ENCODE data around the gene POLD1.
"Not testable (repeated sequence)": the region's sequence is repeated elsewhere in the genome, so short reads cannot be mapped to it uniquely, and the experiment has no call there.

POLD1 gene

DNA sequence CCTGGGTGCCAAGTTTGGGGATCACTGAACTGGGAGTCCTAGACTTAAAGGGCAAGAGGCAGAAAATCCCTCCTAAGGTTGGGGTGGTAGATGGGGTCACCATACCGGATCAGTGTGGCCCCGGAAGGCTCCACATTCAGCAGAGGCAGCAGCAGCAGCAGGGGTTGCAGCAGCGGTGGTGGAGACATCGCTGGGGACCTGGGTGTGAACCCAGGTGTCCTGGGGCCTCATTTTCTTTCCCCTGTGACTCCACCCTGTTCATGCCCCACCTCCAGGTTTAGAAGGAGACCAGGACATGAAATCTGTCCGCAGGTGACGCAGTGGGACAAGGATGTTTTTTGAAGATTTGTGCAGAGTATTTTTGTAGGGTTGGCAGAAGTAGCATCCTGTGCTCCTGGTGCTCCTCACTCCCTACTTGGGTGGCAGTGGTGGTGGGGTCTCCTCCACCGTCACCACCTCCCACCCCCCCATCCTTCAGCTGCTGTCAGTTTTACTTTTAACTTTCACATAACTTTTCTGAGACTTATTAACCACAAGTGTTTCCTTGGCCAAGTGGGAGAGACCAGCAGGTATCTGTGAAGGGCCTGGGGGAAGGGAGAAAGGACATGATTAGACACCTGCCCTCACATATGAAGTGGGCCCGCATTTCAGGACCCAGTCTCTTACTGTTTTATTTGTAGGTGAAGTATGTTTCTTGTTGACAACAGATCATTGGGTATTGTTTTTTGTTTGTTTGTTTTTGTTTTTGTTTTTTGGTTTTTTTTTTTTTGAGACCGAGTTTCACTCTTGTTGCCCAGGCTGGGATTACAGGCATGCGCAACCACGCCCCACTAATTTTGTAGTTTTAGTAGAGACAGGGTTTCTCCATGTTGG is 18.5 kb upstream of the POLD1 start, which contains the start of gene NAPSA:
Gene NAPSA, minus strand, starts transcription at position 206 of the 873 bp plus-strand sequence. Its CDS starts 18 bp downstream, at position 188.
- DNase-seq (ENCODE audit: low read depth in 2 of 2): no peak

DNA sequence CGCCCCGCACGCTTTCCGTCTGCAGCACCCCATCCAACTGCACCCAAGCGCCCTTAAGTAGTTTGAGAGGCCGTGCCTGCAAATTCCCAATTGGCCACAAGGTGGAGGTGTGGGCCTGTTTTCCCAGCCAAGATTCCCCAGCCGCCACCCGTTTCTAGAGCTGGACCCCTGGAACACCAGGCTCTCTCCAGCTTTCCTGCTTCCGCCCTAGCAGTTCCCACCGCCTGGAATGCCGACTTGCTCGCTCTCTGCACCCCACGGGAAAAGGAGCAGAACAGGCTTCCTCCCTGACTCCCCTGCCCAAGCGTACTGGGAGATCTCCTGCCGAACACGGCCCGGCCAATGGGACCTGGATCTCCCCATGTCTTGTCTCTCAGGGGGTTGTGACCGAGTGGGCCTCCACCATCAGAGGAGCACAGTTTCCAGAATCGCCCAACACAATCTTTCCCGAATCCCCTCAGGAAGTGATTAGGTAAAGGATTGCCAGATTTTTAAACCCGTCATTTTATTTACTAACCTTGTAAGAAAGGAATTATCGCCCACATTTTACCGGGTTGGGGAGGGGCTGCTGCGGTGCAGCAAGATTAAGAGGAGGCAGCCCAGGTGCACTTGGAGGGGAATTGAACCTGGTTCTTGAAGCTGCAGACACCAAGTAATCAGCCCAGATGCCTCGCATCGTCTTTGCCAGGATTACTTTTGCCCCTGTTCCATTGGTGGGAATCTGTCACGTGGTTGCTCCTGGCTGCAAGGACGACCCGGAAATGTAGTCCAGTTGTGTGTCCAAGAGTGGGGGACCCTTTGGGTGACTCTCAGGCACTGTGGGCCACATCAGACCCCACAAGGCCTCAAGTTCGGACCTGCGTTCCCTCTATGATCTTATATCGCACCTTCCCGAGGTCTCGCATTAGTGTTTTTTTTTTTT is 15.2 kb upstream of the POLD1 start:
- DNase-seq (ENCODE audit: low read depth in 2 of 2): peak; percentile 65 to 72

DNA sequence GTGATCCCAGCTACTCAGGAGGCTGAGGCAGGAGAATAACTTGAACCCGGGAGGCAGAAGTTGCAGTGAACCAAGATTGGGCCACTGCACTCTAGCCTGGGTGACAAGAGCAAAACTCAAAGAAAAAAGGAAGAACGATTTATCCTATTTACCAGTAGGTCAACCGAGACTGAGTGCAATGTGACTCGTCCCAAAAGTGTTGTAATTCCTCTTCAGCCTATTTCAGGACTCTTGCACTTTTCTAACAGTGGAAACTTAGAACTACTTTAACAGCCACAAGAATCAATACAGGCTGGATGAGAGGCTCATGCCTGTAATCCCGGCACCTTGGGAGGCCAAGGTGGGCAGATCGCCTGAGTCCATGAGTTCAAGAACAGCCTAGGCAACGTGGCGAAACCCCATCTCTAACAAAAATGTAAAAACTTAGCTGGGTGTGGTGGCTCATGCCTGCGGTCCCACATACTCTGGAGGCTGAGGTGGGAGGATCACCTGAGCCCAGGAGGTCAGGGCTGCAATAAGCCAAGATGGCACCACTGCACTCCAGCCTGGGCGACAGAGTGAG is 12.2 kb upstream of the POLD1 start:
- DNase-seq (ENCODE audit: low read depth in 2 of 2): no peak

DNA sequence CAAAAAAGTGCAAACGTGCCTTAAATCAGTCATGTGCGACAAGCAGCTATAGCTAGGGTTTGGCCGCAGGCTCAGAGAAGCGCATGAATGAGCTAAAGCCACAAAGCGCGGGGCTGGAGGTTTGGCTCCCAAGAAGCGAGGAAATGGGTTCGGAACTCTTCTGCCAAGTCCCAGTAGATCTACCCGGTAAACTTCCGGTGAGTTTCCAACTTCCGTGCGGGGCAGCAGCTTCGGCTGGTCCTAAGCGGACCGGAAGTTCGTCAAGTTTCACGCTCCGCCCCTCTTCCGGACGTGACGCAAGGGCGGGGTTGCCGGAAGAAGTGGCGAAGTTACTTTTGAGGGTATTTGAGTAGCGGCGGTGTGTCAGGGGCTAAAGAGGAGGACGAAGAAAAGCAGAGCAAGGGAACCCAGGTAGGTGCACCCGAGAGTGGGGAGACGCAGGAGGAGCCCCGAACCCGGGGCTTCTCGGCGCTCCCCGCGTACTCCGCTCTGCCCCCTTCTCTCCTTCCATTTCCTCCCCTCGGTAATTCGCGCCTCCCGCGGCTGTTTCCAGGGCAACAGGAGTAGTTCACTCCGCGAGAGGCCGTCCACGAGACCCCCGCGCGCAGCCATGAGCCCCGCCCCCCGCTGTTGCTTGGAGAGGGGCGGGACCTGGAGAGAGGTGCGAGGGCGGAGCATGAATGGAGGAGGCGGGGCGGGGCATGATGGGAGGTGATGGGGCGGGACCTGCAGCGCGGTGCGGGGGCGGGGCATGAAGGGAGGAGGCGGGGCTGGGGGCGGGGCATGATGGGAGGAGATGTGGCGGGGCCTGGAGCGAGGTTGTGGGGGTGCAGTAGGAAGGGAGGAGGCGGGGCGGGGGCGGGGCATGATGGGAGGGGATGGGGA is 7.7 kb upstream of the POLD1 start, which contains the start of gene NR1H2:
Gene NR1H2, plus strand, starts transcription at position 292 of the 885 bp plus-strand sequence. CDS start 1,149 bp downstream, outside the sequence.
- DNase-seq (ENCODE audit: low read depth in 2 of 2): peak; percentile 89 to 93

DNA sequence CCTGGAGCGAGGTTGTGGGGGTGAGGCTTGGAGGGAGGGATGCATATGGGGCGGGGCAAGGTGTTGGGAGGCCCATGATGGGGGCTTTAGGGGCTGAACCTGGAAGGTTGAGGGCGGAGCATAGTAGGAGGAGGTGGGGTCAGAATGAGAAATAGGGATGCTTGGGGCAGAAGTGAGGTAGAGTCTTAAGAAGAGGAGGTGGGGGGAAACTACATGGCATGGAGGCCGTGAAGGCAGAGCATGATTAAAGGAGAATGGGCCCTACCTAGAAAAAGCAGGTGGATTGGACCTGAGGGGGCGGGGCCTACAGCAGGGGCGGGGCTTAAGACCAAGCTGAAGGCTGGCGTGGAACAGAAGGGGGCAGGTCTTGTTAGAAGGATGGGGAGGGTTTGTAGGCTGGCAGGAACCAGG is 7.1 kb upstream of the POLD1 start:
- DNase-seq (ENCODE audit: low read depth in 2 of 2): peak; percentile 41 to 53

DNA sequence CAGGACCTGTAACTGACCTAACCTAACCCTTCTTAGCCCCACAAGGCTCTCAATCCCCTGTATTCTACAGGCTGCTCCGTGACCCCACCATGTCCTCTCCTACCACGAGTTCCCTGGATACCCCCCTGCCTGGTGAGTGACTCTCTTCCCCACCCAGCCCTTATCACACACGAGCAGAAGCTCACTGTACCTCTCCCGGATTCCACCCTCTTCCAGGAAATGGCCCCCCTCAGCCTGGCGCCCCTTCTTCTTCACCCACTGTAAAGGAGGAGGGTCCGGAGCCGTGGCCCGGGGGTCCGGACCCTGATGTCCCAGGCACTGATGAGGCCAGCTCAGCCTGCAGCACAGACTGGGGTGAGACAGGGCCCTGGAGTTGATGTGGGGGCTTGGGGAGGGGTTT is 6.6 kb upstream of the POLD1 start:
- DNase-seq (ENCODE audit: low read depth in 2 of 2): no peak

DNA sequence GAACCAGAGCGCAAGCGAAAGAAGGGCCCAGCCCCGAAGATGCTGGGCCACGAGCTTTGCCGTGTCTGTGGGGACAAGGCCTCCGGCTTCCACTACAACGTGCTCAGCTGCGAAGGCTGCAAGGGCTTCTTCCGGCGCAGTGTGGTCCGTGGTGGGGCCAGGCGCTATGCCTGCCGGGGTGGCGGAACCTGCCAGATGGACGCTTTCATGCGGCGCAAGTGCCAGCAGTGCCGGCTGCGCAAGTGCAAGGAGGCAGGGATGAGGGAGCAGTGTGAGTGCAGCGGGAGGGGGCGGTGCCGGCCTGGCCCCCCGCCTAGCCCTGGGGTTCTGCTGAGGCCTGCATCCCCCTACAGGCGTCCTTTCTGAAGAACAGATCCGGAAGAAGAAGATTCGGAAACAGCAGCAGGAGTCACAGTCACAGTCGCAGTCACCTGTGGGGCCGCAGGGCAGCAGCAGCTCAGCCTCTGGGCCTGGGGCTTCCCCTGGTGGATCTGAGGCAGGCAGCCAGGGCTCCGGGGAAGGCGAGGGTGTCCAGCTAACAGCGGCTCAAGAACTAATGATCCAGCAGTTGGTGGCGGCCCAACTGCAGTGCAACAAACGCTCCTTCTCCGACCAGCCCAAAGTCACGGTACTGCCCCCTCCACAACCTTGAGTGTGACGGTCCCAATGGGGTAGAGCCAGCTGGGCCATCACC is 5.8 kb upstream of the POLD1 start:
- DNase-seq (ENCODE audit: low read depth in 2 of 2): no peak

DNA sequence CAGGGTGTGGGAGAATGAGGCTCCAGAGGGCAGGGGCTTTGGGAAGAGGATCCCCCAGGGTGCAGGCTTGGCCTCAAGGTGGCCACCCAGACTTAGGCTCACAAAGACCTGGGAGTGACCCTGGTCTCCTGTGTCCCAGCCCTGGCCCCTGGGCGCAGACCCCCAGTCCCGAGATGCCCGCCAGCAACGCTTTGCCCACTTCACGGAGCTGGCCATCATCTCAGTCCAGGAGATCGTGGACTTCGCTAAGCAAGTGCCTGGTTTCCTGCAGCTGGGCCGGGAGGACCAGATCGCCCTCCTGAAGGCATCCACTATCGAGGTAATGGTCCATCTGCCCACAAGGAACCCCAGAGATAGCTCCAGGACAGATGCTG is 5.3 kb upstream of the POLD1 start:
- no peak for DNase-seq (ENCODE audit: low read depth in 2 of 2)

DNA sequence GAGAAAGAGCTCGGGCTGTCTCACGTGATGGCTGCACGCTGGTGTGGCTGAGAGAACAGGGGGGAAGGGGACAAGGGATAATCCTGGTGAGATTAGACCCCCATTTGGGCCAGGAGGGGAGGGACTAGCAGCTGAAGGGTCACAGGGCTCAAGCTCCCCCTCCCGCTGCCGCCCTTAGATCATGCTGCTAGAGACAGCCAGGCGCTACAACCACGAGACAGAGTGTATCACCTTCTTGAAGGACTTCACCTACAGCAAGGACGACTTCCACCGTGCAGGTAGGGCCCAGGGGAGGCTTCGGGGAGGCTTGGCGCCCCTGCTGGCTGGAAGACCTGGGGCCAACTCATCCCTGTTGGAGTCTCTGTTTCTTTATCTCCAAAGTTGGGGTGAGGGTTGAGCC is 4.5 kb upstream of the POLD1 start:
- DNase-seq (ENCODE audit: low read depth in 2 of 2): no peak

DNA sequence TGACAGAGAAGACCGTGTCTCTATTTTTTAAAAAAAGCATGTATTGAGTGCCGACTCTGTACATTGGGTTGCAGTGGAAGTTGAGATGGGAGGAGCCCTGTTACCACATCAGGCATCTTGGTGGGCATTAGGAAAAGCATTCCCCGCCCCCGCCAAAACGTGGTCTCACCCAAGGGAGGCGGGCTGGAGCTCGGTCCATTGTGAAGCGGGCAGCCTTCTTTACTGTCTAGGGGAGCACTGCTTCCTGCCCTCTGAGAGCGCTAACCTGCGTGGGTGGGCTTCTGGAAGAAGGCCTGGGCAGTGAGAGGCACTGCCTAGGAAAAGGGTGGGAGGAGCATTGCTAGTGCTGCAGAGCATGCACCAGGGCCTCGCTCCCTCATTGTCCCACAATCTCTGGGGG is 4.0 kb upstream of the POLD1 start:
- no peak for DNase-seq (ENCODE audit: low read depth in 2 of 2)

DNA sequence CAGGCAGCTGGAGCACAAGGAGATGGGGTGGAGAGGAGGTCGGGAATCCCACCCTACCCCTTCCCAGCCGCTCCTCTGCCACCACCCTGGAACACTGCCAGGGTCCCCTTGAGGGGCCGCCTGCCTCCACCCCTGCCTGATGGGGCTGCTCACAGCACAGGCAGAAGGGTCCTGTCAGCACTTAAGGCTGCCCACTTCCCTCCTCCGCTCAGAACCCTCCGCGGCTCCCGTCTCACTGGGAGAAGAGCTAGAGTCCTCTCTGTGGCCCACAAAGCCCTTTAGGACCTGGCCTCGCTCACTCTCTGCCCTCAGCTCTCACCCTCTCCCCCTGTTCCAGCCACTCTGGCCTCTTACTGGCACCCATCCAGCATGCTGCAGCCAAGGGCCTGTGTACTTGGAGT is 3.4 kb upstream of the POLD1 start:
- DNase-seq (ENCODE audit: low read depth in 2 of 2): no peak

DNA sequence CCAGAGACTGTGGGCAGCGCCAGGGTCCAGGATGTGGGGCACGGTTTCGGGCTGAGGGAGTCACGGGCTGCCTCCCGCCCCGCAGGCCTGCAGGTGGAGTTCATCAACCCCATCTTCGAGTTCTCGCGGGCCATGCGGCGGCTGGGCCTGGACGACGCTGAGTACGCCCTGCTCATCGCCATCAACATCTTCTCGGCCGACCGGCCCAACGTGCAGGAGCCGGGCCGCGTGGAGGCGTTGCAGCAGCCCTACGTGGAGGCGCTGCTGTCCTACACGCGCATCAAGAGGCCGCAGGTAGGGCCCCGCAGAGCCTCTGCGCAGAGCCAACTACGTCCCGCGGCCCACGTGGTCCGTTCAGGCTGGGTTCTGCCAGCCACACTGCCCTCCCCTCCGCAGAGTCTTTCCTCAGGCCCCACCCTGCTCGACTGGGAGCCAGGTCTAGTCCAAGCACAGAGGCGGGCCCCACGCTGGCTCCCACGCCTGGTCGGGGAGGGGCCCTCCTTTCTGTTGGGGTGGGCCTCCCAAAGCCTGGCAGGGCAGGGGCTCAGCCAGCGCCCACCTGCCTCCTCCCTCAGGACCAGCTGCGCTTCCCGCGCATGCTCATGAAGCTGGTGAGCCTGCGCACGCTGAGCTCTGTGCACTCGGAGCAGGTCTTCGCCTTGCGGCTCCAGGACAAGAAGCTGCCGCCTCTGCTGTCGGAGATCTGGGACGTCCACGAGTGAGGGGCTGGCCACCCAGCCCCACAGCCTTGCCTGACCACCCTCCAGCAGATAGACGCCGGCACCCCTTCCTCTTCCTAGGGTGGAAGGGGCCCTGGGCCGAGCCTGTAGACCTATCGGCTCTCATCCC is 2.0 kb upstream of the POLD1 start:
- DNase-seq (ENCODE audit: low read depth in 2 of 2): no peak

DNA sequence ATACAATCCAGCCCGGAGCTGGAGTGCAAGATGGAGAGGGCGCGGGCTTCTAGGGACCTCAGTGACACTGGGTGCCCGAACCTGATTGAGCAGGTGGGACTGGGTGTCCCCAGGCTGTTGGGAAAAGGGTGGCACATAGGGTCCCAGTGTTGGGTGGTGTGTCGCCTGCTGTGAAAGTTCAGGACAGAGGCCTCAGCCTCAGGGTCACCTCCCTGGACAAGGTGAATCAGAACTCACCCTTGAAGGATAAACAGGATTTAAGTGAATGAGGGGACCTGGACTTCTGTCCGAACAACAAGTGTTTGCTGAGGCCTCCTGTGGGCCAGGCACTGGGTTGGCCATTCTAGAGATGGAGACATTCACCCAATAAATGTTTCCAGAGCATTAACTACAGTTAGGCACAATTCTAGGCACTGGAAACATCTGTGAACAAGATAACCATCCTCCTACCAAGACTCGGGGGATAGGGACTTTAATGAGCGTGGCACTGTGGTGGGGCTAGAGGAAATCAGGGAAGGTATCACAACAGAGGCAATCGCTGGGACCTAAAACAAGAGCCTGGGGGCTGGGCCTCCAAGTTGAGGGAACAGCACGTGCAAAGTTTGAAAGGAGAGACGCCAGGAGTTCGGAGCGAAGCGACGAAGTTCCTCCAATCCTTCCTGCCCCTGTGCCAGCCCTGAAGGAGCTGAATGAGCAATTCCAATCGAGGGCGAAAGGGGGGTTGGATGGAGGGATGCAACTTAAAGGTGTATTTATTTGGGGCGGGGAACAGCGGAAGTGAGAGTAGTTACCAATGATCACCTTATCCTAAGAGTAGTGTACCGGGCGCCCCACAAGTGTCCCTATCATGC is 921 bp upstream of the POLD1 start:
- DNase-seq (ENCODE audit: low read depth in 2 of 2): no peak

DNA sequence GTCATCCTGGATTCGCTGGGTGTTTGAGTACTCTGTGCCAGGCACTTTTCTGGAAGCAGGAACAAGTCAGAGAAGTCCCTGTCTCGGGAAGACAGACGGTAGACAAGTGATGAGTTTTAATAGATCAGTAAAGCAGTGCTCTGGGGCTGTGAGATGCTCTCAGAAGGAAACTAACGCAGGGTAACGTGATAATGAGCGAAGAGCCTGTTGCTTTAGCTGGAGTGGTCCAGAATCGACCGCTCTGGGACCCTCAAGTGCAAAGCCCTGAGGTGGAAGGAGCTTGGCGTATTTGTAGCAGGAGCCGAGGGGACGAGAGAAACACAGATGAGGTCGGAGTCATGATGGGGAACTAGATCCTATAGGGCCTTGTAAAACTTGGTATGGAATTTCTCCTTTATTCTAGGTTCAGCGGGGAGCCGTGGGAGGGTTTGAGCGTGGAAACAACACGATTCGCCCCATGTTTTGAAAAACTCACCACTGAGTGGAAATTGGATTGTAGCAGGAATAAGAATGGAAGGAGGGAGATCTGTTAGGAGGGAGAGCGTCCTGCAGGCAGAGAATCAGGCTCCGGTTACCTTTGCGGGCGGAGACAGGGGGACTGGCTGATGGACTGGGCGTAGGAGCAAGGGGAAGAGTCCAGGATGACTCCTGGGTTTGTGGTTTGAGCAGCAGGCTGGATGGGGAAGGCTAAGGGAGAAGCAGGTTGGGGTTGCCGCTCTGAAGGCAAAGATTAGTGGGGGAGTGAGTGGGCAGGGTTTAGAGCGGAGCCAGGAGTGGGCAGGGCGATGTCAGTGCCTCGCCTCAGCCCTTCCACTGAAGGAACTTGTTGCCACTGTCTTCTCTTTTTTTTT is 763 bp downstream of the POLD1 start:
- DNase-seq (ENCODE audit: low read depth in 2 of 2): no peak

DNA sequence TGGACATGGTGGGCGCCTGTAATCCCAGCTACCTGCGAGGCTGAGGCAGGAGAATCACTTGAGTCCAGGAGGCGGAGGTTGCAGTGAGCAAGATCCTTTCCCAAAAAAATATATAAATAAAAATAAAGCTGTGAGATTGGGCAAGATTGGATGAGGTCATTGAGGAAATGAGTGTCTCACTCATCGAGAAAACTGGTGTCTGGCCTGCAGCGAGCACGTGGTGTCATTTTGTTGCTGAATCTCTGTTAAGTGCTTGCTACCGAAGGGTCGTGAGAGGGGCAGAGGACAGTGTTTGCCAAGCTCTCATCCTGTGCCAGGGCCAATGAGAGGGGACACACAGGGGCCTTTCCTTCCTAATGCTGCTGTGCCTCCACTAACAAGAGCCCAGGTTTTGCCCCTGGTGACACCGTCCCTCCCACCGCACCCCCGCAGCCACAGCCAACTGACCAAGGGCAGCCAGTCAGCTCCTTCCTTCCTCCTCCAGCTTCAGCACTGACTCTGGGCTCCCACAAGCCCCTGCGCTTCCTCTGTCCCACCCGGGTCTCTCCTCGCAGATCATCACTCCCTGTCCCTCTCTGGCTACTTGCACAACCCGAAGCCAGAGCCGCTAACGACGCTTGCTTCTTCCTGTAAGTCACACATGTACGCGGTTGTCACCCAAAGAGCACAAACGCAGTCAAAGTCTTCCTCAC is 3.2 kb downstream of the POLD1 start:
- DNase-seq (ENCODE audit: low read depth in 2 of 2): no peak

DNA sequence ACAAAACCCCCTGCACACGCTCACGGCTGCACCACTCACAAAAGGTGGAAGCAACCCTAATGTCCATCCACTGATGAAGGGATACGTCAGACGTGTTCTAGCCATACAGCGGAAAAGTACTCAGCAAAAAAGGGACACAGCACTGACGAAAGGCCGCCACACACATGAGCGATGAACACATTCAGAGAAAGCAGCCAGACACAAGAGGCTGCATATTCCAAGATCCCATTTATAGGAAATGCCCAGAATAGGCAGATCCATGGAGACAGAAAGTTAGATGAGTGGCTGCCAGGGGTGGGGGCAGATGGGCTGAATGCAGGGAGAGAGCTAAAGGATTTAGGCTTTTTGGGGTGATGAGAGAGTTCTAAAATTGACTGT is 3.7 kb downstream of the POLD1 start:
- DNase-seq (ENCODE audit: low read depth in 2 of 2): no peak

DNA sequence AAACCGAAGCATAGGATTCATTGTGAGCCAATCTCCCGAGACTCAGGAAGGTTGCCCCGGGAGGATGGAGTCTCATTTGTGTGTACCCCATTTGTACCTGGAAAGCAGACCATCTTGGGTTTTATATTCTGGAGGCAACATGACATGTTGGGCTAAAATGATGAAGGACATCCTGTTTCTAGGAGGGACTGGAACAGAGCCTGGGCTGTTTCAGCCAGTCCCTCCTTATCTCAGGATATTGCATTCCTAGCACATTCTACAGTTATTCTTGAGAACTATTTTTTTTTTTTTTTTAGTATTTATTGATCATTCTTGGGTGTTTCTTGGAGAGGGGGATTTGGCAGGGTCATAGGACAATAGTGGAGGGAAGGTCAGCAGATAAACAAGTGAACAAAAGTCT is 6.1 kb downstream of the POLD1 start:
- DNase-seq (ENCODE audit: low read depth in 2 of 2): not testable (repeated sequence)
